Mesothelial cell of epicardium (in vitro differentiated cells): ENCODE measurements around the gene CD6. TPM values are rescaled to one million over a fixed set of nuclear protein-coding genes. Genes with fewer than 3 reads are reported as not detected.

Experiments
- DNase-seq, 2 experiments: peaks; one replicate each; pipeline ENCODE4 v3.0.0; 2021; ENCODE audit warnings: low spot score in 2 of 2; ENCODE audit not compliant: unreplicated experiment in 2 of 2
- H3K27ac Mint-ChIP-seq: 2 replicates; pipeline ENCODE4 v1.8.0; 2021; ENCODE audit warnings: mixed read lengths
- H3K27me3 Mint-ChIP-seq: 2 replicates; pipeline ENCODE4 v1.8.0; 2021; ENCODE audit warnings: low read depth, mixed read lengths
- H3K36me3 Mint-ChIP-seq: 2 replicates; pipeline ENCODE4 v1.8.0; 2021; ENCODE audit warnings: mixed read lengths
- H3K4me1 Mint-ChIP-seq: 2 replicates; pipeline ENCODE4 v1.8.0; 2021; ENCODE audit warnings: mixed read lengths
- H3K4me3 Mint-ChIP-seq: 2 replicates; pipeline ENCODE4 v1.8.0; 2021; ENCODE audit warnings: mild to moderate bottlenecking, moderate library complexity, mixed read lengths
- H3K9me3 Mint-ChIP-seq: 2 replicates; pipeline ENCODE4 v1.8.0; 2021; ENCODE audit warnings: mixed read lengths
- total RNA-seq: library from RNA; stranded (reverse); gene quantifications from 3 replicates; pipeline ENCODE4 v1.2.1, GENCODE V29; 2021
- TF ChIP-seq, protein P1 (sequence below): fragments of 200-600 bp; sonication (generic); IDR thresholded peaks from one replicate; pipeline ENCODE4 v1.5.0; 2021; ENCODE audit warnings: antibody characterized with exemption; ENCODE audit not compliant: unreplicated experiment

Gene CD6
- total RNA-seq, 1 donor from 2014 or later, result 0.31 TPM

DNA sequence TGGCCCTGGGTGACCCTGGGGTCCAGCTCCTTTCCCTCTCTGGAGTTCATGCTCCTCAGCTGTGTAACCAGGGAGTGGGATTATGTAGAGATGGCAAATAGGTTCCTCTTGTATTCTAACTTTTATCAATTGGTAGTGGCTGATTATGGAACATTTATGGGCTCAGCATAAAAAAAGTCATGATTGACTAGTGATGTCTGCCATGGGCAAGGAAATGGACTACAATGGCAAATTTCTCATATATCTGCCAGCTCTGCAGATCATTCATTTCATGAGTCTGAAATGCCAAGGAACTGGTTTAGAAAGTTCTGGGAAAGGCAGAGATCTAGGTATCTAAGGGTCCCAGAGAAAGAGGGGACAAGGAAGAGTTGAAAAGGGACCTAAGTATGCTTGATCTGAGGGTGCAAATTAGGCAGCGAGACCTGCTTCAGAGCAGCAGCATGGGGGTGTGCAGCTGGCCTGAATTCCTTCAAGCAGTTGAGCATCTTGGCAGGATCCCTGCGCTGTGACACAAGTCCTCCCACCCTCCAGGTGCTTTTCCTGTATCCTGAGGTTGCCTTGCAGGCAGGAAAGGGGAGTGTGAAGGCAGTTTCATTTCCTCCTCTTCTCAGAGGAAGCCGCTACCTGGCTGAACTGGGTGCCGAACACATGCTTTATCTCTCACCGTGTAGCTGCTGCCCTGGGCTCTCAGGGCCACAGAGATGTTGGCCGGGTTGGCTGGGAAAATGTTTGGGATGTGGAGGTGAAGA, 29.9 kb upstream of the CD6 start:
- no peak overlapping the region for H3K27ac Mint-ChIP-seq
- H3K4me1 Mint-ChIP-seq, result peaks cover 19% of the 10 kb centered on the region
- TF ChIP-seq, protein P1, sequence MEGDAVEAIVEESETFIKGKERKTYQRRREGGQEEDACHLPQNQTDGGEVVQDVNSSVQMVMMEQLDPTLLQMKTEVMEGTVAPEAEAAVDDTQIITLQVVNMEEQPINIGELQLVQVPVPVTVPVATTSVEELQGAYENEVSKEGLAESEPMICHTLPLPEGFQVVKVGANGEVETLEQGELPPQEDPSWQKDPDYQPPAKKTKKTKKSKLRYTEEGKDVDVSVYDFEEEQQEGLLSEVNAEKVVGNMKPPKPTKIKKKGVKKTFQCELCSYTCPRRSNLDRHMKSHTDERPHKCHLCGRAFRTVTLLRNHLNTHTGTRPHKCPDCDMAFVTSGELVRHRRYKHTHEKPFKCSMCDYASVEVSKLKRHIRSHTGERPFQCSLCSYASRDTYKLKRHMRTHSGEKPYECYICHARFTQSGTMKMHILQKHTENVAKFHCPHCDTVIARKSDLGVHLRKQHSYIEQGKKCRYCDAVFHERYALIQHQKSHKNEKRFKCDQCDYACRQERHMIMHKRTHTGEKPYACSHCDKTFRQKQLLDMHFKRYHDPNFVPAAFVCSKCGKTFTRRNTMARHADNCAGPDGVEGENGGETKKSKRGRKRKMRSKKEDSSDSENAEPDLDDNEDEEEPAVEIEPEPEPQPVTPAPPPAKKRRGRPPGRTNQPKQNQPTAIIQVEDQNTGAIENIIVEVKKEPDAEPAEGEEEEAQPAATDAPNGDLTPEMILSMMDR, result no peak

DNA sequence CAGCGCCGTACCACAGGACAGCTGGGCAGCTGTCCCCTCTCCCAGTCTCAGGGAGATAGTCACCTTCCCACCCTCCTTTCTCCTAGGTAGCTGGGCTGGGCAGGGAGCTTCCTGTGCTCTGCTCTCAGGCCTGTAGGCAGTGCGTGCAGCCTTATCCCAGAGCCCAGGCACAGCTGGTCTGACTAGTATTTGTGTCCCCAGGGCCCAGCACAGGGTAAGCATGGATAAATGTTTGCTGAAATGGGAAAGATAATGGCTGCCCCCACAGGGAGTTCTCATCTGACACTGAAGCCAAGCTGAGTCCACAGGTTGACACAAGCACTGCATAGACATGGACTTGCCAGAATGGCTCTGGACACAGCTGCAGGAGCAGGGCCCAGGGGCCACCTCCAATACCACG, 29.3 kb upstream of the CD6 start:
- H3K27ac Mint-ChIP-seq, result peak overlapping the region; percentile 21
- no peaks in the 10 kb centered on the region for H3K27me3 Mint-ChIP-seq
- TF ChIP-seq, protein P1, result no peak
- H3K36me3 Mint-ChIP-seq, result no peaks in the 10 kb centered on the region
- H3K4me3 Mint-ChIP-seq, result no peak overlapping the region
- no peaks in the 10 kb centered on the region for H3K9me3 Mint-ChIP-seq
- DNase-seq, result no peak
- H3K4me1 Mint-ChIP-seq, result peaks cover 19% of the 10 kb centered on the region

More for the DNA sequence above, 29.9 kb upstream of the CD6 start:
- no peaks in the 10 kb centered on the region for H3K36me3 Mint-ChIP-seq
- no peaks in the 10 kb centered on the region for H3K27me3 Mint-ChIP-seq
- DNase-seq, result no peak
- H3K4me3 Mint-ChIP-seq, result no peak overlapping the region
- H3K9me3 Mint-ChIP-seq, result no peaks in the 10 kb centered on the region

DNA sequence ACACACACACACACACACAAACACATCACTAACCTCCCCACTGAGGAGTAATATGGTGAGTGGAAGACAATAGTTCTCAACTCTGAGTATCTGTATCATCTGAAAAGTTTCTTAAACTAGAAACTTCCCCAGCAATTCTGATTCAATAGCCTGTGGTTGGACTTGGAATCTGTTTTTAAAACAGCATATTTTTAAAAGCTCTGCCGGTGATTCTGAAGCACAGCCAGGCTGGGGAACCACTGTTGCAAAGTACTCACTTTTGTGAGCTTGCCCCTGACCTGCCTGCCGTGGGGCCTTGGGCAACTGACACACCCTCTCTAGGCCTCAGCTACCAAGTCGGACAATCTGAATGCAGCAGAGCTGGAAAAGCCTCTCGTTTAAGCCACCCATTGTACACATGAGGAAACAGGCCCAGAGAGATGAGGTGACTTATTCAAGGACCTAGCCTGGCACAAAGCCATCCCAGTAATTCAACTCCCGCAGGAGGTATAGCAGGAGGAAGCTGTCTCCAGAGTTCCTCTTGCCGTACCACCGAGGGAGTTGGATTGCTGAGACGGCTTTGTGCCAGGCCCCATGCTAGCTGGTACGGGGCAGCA, 28.4 kb upstream of the CD6 start:
- peaks cover 27% of the 10 kb centered on the region for H3K4me1 Mint-ChIP-seq
- TF ChIP-seq, protein P1, result no peak
- no peaks in the 10 kb centered on the region for H3K9me3 Mint-ChIP-seq
- H3K27me3 Mint-ChIP-seq, result no peaks in the 10 kb centered on the region
- H3K36me3 Mint-ChIP-seq, result no peaks in the 10 kb centered on the region
- DNase-seq, result no peak
- H3K4me3 Mint-ChIP-seq, result no peak overlapping the region
- H3K27ac Mint-ChIP-seq, result peak overlapping the region; percentile 86

DNA sequence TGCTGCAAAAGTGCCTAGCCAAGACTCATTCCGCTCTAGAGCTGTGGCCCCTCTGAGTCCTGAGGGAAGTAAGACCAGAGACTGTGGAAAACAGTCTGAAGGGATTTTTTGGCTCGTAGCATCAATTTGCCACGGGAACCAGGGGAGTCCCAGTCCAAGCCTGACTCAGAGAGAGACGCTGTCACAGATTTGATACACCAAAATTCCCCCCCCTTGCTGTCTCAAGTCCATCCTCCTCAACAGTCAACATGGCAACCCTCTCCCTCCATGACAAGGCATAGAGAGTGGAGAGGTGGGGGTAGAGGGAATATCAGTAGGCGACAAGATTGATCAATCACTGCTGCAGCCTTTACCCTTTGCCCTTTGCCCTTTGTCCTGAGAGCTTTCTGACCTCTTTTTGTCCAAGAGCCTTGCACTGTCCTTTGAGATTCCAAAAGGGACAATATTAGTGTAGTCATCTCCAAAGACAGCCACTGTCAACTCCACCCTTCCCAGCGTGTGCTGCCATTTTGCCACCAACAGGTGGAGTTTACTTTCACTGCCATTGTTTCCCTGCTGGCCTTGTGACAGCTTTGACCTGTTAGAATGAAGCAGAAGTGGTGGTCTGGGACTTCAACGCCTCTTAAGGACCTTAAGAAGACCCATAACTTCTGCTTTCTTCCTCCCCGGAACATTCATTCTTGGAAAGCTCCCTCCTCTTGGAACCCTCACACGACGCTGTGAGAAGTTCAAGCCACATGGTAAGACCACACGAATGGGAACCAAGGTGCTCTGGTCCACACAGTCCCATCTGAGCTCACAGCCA, 26.8 kb upstream of the CD6 start:
- DNase-seq, result no peak
- TF ChIP-seq, protein P1, result no peak
- H3K27me3 Mint-ChIP-seq, result peaks cover 13% of the 10 kb centered on the region
- H3K4me3 Mint-ChIP-seq, result no peak overlapping the region
- H3K36me3 Mint-ChIP-seq, result no peaks in the 10 kb centered on the region
- H3K4me1 Mint-ChIP-seq, result peaks cover 34% of the 10 kb centered on the region
- no peaks in the 10 kb centered on the region for H3K9me3 Mint-ChIP-seq
- H3K27ac Mint-ChIP-seq, result no peak overlapping the region

DNA sequence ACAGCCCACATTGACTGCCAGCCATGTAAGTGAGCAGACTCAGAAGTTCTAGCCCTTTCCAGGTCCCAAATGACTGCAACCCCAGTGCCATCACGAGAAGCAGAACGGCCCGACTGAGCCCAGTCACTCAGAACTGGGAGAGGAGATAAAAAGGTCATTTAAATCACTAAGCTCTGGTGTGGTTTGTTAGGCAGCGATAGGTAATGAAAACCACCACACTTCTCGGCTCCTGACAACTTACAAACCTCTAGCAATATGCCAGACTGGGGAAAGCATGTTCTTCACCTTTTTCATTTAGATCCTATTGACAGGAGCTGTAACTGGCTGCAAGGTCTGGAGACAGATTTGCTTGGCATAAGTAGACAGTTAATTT, 26.2 kb upstream of the CD6 start:
- Mint-ChIP-seq H3K4me1 (peaks cover 35% of the 10 kb centered on the region), H3K27ac (no peak overlapping the region), H3K9me3 (no peaks in the 10 kb centered on the region), H3K36me3 (no peaks in the 10 kb centered on the region), H3K4me3 (no peak overlapping the region), H3K27me3 (peaks cover 19% of the 10 kb centered on the region)
- DNase-seq, result no peak
- TF ChIP-seq, protein P1, result no peak
